Measurements from ENCODE around the gene ADGRG6. TPM values are rescaled to one million over a fixed set of nuclear protein-coding genes. Genes with fewer than 3 reads are reported as not detected.

Gene ADGRG6
- total and polyA plus RNA-seq, 12 donors, result 0.72 to 24.6 (median 5.3) TPM

DNA sequence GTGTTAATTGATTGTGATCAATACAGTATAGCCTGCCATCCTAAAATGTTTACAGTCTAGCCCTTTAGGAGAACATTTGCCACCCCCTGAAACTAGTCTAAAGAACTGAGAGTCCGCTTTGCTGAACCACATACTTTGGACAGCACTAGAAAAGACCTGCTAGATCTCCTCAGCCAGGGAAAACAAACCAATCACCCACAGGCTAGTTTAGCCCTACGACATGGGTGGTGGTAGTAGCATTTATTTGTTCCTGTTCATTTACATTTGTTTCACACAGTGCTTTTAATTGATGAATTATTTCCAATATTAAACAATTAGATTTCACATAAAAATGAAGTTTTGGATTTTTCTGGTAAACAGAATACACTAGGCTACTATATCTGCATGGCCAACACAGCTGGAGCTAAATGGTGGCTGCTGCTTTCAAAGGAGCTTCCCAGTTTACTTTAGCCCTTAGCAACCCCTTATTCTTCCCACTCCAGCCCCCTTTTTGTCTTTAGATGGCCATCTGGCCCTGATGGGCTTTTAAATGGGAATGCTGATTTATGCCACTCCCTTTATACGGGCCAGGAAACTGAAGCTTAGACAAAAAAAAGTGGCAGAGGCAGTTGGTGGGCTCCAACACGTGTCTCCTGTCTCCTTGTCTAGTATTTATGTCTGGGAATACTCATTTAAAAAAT is 72.4 kb downstream of the ADGRG6 start:
- intact Hi-C loops (cut with DNase I), result no loop called here
- 73 to 78% (median 77%) methylated on average over 4 of the region's 4 CpGs for WGBS, 4 donors

DNA sequence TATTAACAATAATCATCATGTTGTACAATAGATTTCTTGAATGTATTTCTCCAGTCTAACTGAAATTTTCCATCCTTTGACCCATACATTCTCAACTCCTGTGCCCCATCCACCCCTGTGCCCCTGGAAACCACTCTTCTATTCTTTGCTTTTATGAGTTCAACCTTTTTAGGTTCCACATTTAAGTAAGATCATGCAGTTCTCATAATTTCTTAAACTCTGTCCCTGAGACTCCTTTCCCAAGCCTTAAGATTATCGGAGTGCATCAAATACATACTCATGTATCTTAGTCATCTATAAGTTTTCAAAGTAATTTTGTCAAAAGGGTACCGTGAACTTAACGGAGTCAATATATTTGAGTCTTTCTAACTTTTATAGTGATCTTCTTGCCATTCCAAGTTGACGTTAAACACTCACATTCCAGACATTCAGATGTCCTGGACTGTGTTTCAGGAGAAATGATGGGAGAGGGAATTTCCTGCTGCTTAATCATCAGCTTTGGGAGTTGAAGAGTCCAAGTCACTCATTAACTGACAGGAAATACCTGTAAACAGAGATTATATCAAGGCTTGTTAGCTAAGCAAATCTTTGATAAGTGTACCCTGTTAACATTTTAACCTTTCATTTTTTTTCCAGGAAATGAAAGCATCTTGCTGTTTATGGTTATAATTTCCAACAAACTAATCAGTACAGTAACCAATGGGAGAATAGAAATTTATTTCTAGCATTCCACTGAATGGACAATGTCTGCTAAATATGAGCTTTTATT is 73.3 kb downstream of the ADGRG6 start:
- TF ChIP-seq POLR2A (IDR thresholded peaks at IDR 0.05), result no peak
- TF ChIP-seq, protein P1, sequence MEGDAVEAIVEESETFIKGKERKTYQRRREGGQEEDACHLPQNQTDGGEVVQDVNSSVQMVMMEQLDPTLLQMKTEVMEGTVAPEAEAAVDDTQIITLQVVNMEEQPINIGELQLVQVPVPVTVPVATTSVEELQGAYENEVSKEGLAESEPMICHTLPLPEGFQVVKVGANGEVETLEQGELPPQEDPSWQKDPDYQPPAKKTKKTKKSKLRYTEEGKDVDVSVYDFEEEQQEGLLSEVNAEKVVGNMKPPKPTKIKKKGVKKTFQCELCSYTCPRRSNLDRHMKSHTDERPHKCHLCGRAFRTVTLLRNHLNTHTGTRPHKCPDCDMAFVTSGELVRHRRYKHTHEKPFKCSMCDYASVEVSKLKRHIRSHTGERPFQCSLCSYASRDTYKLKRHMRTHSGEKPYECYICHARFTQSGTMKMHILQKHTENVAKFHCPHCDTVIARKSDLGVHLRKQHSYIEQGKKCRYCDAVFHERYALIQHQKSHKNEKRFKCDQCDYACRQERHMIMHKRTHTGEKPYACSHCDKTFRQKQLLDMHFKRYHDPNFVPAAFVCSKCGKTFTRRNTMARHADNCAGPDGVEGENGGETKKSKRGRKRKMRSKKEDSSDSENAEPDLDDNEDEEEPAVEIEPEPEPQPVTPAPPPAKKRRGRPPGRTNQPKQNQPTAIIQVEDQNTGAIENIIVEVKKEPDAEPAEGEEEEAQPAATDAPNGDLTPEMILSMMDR (IDR thresholded peaks at IDR 0.05), result no peak
- Histone ChIP-seq H3K36me3 (replicated peaks in 1 of 2) (no peaks in the 10 kb centered on the region), H3K27ac (no peak overlapping the region), H3K9me3 (replicated peaks in 1 of 3) (no peaks in the 10 kb centered on the region), H3K27me3 (no peaks in the 10 kb centered on the region), H3K4me1 (replicated peaks in 1 of 2) (no peaks in the 10 kb centered on the region), H3K4me3 (no peak overlapping the region)
- intact Hi-C loops (cut with DNase I), result no loop called here
- DNase-seq, result no peak
- WGBS, 4 donors, result 49 to 58% (median 54%) methylated on average over 4 of the region's 4 CpGs

More for the DNA sequence above, 72.4 kb downstream of the ADGRG6 start:
- no peaks in the 10 kb centered on the region for H3K4me1 ChIP-seq (replicated peaks in 1 of 2)
- no peaks in the 10 kb centered on the region for H3K9me3 ChIP-seq (replicated peaks in 1 of 3)
- H3K27ac ChIP-seq, result no peak overlapping the region
- no peaks in the 10 kb centered on the region for H3K27me3 ChIP-seq
- no peak for DNase-seq
- TF ChIP-seq, protein P1 (IDR thresholded peaks at IDR 0.05), result no peak
- no peak for TF ChIP-seq POLR2A (IDR thresholded peaks at IDR 0.05)
- H3K4me3 ChIP-seq, result no peak overlapping the region
- no peaks in the 10 kb centered on the region for H3K36me3 ChIP-seq (replicated peaks in 1 of 2)

DNA sequence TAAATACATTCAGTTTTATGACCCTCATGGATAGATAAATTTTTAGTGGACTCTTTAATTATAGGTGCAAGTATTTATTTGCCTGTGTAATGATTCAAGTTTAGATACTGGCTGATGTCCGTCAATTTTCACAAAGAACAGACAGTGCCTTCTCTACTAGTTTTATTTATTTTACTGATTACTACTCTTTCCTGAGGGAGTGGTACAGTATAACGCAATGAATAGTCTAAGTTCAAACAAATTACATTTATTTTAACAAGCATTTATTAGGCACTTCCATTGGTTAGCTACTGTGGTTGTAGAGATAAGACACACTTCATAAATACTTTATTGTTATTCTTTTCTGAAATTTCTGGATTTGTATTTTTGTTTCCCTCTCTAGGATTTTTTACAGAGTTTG is 74.3 kb downstream of the ADGRG6 start:
- TF ChIP-seq, protein P1 (IDR thresholded peaks at IDR 0.05), result no peak
- TF ChIP-seq POLR2A (IDR thresholded peaks at IDR 0.05), result no peak
- no peaks in the 10 kb centered on the region for H3K9me3 ChIP-seq (replicated peaks in 1 of 3)
- DNase-seq, result no peak
- H3K27me3 ChIP-seq, result no peaks in the 10 kb centered on the region
- H3K36me3 ChIP-seq (replicated peaks in 1 of 2), result no peaks in the 10 kb centered on the region
- 72 to 83% (median 75%) methylated on average over 2 of the region's 2 CpGs for WGBS, 4 donors
- intact Hi-C loops (cut with DNase I), result no loop called here
- no peak overlapping the region for H3K4me3 ChIP-seq
- H3K4me1 ChIP-seq (replicated peaks in 1 of 2), result no peaks in the 10 kb centered on the region
- H3K27ac ChIP-seq, result no peak overlapping the region

DNA sequence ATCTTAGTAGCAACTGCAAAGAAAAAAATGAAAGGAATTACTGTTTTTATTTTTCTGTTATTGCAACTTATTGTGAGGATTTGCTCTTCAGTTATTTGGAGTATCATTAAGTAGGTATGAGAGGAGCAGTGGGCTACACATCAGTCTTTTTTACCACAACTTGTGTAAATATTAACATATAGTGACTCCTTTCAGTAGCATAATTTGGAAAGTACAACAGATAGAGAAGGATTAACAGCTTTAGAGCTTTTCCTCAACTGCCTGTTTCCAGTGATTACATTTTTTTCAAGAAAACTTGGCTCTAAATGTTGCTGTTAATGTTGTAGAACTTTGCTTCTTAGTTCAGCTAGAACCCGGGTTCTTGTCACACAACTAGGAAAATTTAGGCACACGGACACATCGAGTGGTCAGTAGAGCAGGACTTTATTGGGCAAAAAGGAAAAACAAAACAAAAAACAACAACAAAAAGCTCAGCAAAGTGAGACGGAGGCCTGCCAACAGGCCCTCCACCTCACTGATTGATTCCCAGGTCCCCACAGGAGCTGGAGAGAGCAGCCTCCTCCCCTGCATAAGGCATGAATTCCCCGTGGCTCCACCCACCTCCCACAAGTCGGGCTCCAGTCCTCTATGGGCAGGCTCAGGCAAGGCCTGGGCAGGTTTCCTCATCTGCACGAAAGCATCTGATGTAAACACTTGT is 75.1 kb downstream of the ADGRG6 start:
- TF ChIP-seq, protein P1 (IDR thresholded peaks at IDR 0.05), result no peak
- no peak for TF ChIP-seq POLR2A (IDR thresholded peaks at IDR 0.05)
- intact Hi-C loops (cut with DNase I), result no loop called here
- Histone ChIP-seq H3K4me3 (no peak overlapping the region), H3K27ac (no peak overlapping the region), H3K27me3 (no peaks in the 10 kb centered on the region), H3K9me3 (replicated peaks in 1 of 3) (no peaks in the 10 kb centered on the region), H3K36me3 (replicated peaks in 1 of 2) (no peaks in the 10 kb centered on the region), H3K4me1 (replicated peaks in 1 of 2) (no peaks in the 10 kb centered on the region)
- WGBS, 4 donors, result 63 to 74% (median 70%) methylated on average over 7 of the region's 7 CpGs
- DNase-seq, result no peak
